ENCODE data around the gene CPA4. TPM values are rescaled to one million over a fixed set of nuclear protein-coding genes. Genes with fewer than 3 reads are reported as not detected.

CPA4 gene
- total RNA-seq, 1 donor from 2014 or later, result 7.4 TPM

- DNase-seq (ENCODE audit: extremely low spot score, unreplicated experiment), result no peak
- peaks cover 9% of the 10 kb centered on the region for H3K9me3 Mint-ChIP-seq
- H3K36me3 Mint-ChIP-seq, result peaks cover 5% of the 10 kb centered on the region
- H3K27me3 Mint-ChIP-seq, result no peaks in the 10 kb centered on the region
- no peak overlapping the region for H3K4me3 Mint-ChIP-seq
- peaks cover 54% of the 10 kb centered on the region for H3K4me1 Mint-ChIP-seq (ENCODE audit: unreplicated experiment)
- H3K27ac Mint-ChIP-seq, result no peak overlapping the region
- TF ChIP-seq CTCF (conservative IDR thresholded peaks at IDR 0.05), result no peak
Measured at GRCh38 chr7:130301501-130302020, 8.6 kb downstream of the CPA4 start.

- Mint-ChIP-seq H3K9me3 (peaks cover 9% of the 10 kb centered on the region), H3K4me1 (ENCODE audit: unreplicated experiment) (peaks cover 54% of the 10 kb centered on the region), H3K27me3 (no peaks in the 10 kb centered on the region), H3K4me3 (peak overlapping the region; percentile 3), H3K36me3 (peaks cover 5% of the 10 kb centered on the region), H3K27ac (no peak overlapping the region)
- DNase-seq (ENCODE audit: extremely low spot score, unreplicated experiment), result no peak
- no peak for TF ChIP-seq CTCF (conservative IDR thresholded peaks at IDR 0.05)
Measured at GRCh38 chr7:130302649-130303048, 9.7 kb downstream of the CPA4 start.

GRCh38 chr7:130303127-130303526 is 10.2 kb downstream of the CPA4 start:
- H3K4me3 Mint-ChIP-seq, result no peak overlapping the region
- H3K9me3 Mint-ChIP-seq, result peaks cover 9% of the 10 kb centered on the region
- TF ChIP-seq CTCF (conservative IDR thresholded peaks at IDR 0.05), result no peak
- no peak for DNase-seq (ENCODE audit: extremely low spot score, unreplicated experiment)
- H3K4me1 Mint-ChIP-seq (ENCODE audit: unreplicated experiment), result peaks cover 54% of the 10 kb centered on the region
- no peak overlapping the region for H3K27ac Mint-ChIP-seq
- H3K36me3 Mint-ChIP-seq, result peaks cover 5% of the 10 kb centered on the region
- no peaks in the 10 kb centered on the region for H3K27me3 Mint-ChIP-seq

GRCh38 chr7:130303551-130303950 is 10.6 kb downstream of the CPA4 start:
- TF ChIP-seq CTCF (conservative IDR thresholded peaks at IDR 0.05), result no peak
- Mint-ChIP-seq H3K27ac (no peak overlapping the region), H3K4me3 (no peak overlapping the region), H3K4me1 (ENCODE audit: unreplicated experiment) (peaks cover 50% of the 10 kb centered on the region), H3K9me3 (peaks cover 9% of the 10 kb centered on the region), H3K27me3 (no peaks in the 10 kb centered on the region), H3K36me3 (peaks cover 5% of the 10 kb centered on the region)
- no peak for DNase-seq (ENCODE audit: extremely low spot score, unreplicated experiment)

- no peaks in the 10 kb centered on the region for H3K27me3 Mint-ChIP-seq
- H3K4me1 Mint-ChIP-seq (ENCODE audit: unreplicated experiment), result peaks cover 45% of the 10 kb centered on the region
Measured at GRCh38 chr7:130303982-130304381, 11.0 kb downstream of the CPA4 start.

More at GRCh38 chr7:130303982-130304381, 11.0 kb downstream of the CPA4 start:
- Mint-ChIP-seq H3K36me3 (peaks cover 5% of the 10 kb centered on the region), H3K9me3 (peaks cover 9% of the 10 kb centered on the region), H3K27ac (no peak overlapping the region), H3K4me3 (no peak overlapping the region)
- DNase-seq (ENCODE audit: extremely low spot score, unreplicated experiment), result no peak
- TF ChIP-seq CTCF (conservative IDR thresholded peaks at IDR 0.05), result no peak
